Heart left ventricle (tissue), 16 donors: ENCODE measurements around the gene BAIAP2. TPM values are rescaled to one million over a fixed set of nuclear protein-coding genes. Genes with fewer than 3 reads are reported as not detected.

Source experiments
- ATAC-seq, 4 donors: fragments of 200-7000 bp; cut with Tn5 transposase; one replicate each; pipeline ENCODE4 v1.9.1; 2020 to 2022; ENCODE audit warnings: moderate library complexity in 4 of 4, mild to moderate bottlenecking in 3 of 4, moderate number of reproducible peaks in 1 of 4
- DNase-seq, 5 donors: peaks; one replicate each; pipeline ENCODE4 v3.0.0-alpha.2; 2020
- H3K27ac ChIP-seq, 12 donors: fragments of 200-600 bp; sonication (generic) in 4 of 12; one replicate each; pipeline versions ENCODE4 v1.5.0 to v1.8.0; 2016 to 2022; ENCODE audit warnings: mild to moderate bottlenecking in 2 of 12
- H3K27me3 ChIP-seq, 9 donors: fragments of 200-600 bp; sonication (generic) in 2 of 9; one replicate each; pipeline versions ENCODE4 v1.5.1 to v1.8.0; 2016 to 2022; ENCODE audit warnings: mild to moderate bottlenecking in 3 of 9
- H3K36me3 ChIP-seq, 9 donors: fragments of 200-600 bp; sonication (generic) in 2 of 9; one replicate each; pipeline versions ENCODE4 v1.5.0 to v1.8.0; 2018 to 2022; ENCODE audit warnings: mild to moderate bottlenecking in 2 of 9
- H3K4me1 ChIP-seq, 12 donors: fragments of 200-600 bp; sonication (generic) in 4 of 12; one replicate each; pipeline versions ENCODE4 v1.5.0 to v1.8.0; 2016 to 2022; ENCODE audit warnings: mild to moderate bottlenecking in 3 of 12
- H3K4me3 ChIP-seq, 12 donors: fragments of 200-600 bp; sonication (generic) in 4 of 12; one replicate each; pipeline versions ENCODE4 v1.5.0 to v1.8.0; 2017 to 2022; ENCODE audit warnings: mild to moderate bottlenecking in 9 of 12, moderate library complexity in 4 of 12
- H3K9me3 ChIP-seq, 12 donors: fragments of 200-600 bp; sonication (generic) in 4 of 12; one replicate each; pipeline versions ENCODE4 v1.5.0 to v1.8.0; 2016 to 2022; ENCODE audit warnings: mild to moderate bottlenecking in 1 of 12
- CTCF ChIP-seq, 12 donors: fragments of 200-600 bp; sonication (generic) in 4 of 12; IDR thresholded peaks; one replicate each; pipeline versions ENCODE4 v1.5.0 to v1.8.0; 2018 to 2022; ENCODE audit warnings: antibody characterized with exemption in 12 of 12, mild to moderate bottlenecking in 5 of 12
- POLR2A ChIP-seq, 2 donors: fragments of 450-650 bp; IDR thresholded peaks; one replicate each; pipeline ENCODE4 v1.6.1; 2017; ENCODE audit warnings: antibody characterized with exemption in 2 of 2, mild to moderate bottlenecking in 2 of 2, moderate library complexity in 2 of 2
- WGBS, 4 donors: extraction: QIAGEN DNeasy Blood & Tissue Kit in 2 of 4; methylation state at CpG; one replicate each; pipeline versions ENCODE4 v1.1.5 to v1.1.7; 2013 to 2018; 5-methylcytosine and 5-hydroxymethylcytosine counted together
- intact Hi-C, 10 donors: fragments of 100-400 bp; cut with DNase I; formaldehyde crosslinking; loops; one replicate each; pipeline versions ENCODE4 v1.11.1 to v1.14.2; 2022
- polyA plus RNA-seq, 2 donors: library from polyadenylated mRNA; stranded (reverse); fragments of 200-250 nt; gene quantifications; one replicate each; pipeline ENCODE4 v1.2.3, GENCODE V29; 2013
- total RNA-seq, 9 donors: library from RNA; depleted of rRNA in 2 of 9; stranded (reverse); fragments of >200 nt in 2 of 9; fragmentation: NEBNext Ultra II Directional in 3 of 9; extraction: Animal tissue kit (Norgen Biotek cat#: 25700) in 3 of 9; gene quantifications; one replicate each; pipeline versions ENCODE4 v1.1.0 to v1.2.4, GENCODE V29; 2016 to 2023
- donor health status: ischemic (EF 13 %, LVEDD 7.1; RV severe dilation, severe dysfunction).
- donor health status: healthy with polysubstance abuse.
- donor health status: DM: no; HTN: yes; CAD: no.
- donor health status: DM: no; HTN: no; CAD: no.
- donor health status: ischemic (EF 25% LVEDD 6.9; RV normal size, moderate dysfunction).
- donor health status: ischemic (EF 25% LVEDD 5.7; RV mildly dilated, moderate dysfunction).
- donor health status: healthy.
- donor health status: DM: yes; HTN: yes; CAD: no.
- donor health status: ischemic (EF 35%, LVEDD 5.7; RV mildly dilated, moderate dysfunction).
- donor health status: nonischemic (EF 11% LVEDD 7.7; RV severe dilation, severe dysfunction).
- donor health status: DM: yes; HTN: yes; CAD: no.
- donor health status: PGD.
- donor health status: ischemic (EF 29% LVEDD 5.4; RV normal size, mild dysfunction).
- donor health status: nonischemic (EF 23%, LVEDD 6.1; RV moderate dilation, normal function).

Gene BAIAP2
- total and polyA plus RNA-seq, 11 donors: 8.9 to 30.2 (median 18.5) TPM

- intact Hi-C loops: loop anchor here in 3 of 10 donors (5.0 kb wide), 1 partner anchor 114 kb away; no protein-coding TSS in a partner anchor
Observed at GRCh38 chr17:80987941-80988461, 47.0 kb upstream of the BAIAP2 start.

GRCh38 chr17:80989586-80989913 is 45.4 kb upstream of the BAIAP2 start:
- ATAC-seq (no peak), DNase-seq (no peak)
- TF ChIP-seq CTCF (IDR thresholded peaks at IDR 0.05) (no peak), POLR2A (IDR thresholded peaks at IDR 0.05) (no peak)
- intact Hi-C loops: loop anchor here in 4 of 10 donors (1.0 to 5.0 kb wide), 2 partner anchors 112 to 113 kb away; no protein-coding TSS in a partner anchor
- Histone ChIP-seq H3K9me3 (no peaks in the 10 kb centered on the region), H3K4me3 (peak overlapping the region in 3 of 12 donors; percentile 15 to 36 (median 19)), H3K27ac (no peak overlapping the region), H3K27me3 (peaks cover 0 to 7% (median 0%) of the 10 kb centered on the region in 9 donors), H3K4me1 (peaks cover 0 to 43% (median 28%) of the 10 kb centered on the region in 12 donors), H3K36me3 (no peaks in the 10 kb centered on the region)
- 70 to 82% (median 79%) methylated on average over 10 to 11 of the region's 11 CpGs for WGBS, 4 donors

More at GRCh38 chr17:80987941-80988461, 47.0 kb upstream of the BAIAP2 start:
- DNase-seq (peak in 2 of 5 donors; percentile 7 to 41), ATAC-seq (peak in 3 of 4 donors; percentile 4 to 35 (median 19))
- H3K27me3 ChIP-seq: peaks cover 0 to 7% (median 0%) of the 10 kb centered on the region in 9 donors
- H3K36me3 ChIP-seq: no peaks in the 10 kb centered on the region
- H3K4me1 ChIP-seq: peaks cover 0 to 29% (median 17%) of the 10 kb centered on the region in 12 donors
- H3K4me3 ChIP-seq: no peak overlapping the region
- TF ChIP-seq CTCF (IDR thresholded peaks at IDR 0.05): no peak
- TF ChIP-seq POLR2A (IDR thresholded peaks at IDR 0.05): no peak
- no peaks in the 10 kb centered on the region for H3K9me3 ChIP-seq
- WGBS, 4 donors: 47 to 70% (median 68%) methylated on average over 5 to 16 of the region's 16 CpGs
- H3K27ac ChIP-seq: peak overlapping the region in 4 of 12 donors; percentile 10 to 49 (median 47)

GRCh38 chr17:80990921-80991644 is 43.9 kb upstream of the BAIAP2 start:
- peak overlapping the region; percentile 68 to 100 (median 96) for H3K4me3 ChIP-seq
- intact Hi-C loops: loop anchor here in 5 of 10 donors (1.0 to 5.0 kb wide), 6 partner anchors 41 to 251 kb away; no protein-coding TSS in a partner anchor
- peaks cover 0 to 14% (median 12%) of the 10 kb centered on the region in 9 donors for H3K36me3 ChIP-seq
- DNase-seq: peak in 1 of 5 donors; percentile 17
- ATAC-seq: no peak
- no peak for TF ChIP-seq CTCF (IDR thresholded peaks at IDR 0.05)
- TF ChIP-seq POLR2A (IDR thresholded peaks at IDR 0.05): no peak
- peaks cover 0 to 40% (median 27%) of the 10 kb centered on the region in 12 donors for H3K4me1 ChIP-seq
- peak overlapping the region in 9 of 12 donors; percentile 6 to 86 (median 73) for H3K27ac ChIP-seq
- WGBS, 4 donors: 41 to 49% (median 46%) methylated on average over 22 of the region's 22 CpGs
- peaks cover 0 to 7% (median 0%) of the 10 kb centered on the region in 9 donors for H3K27me3 ChIP-seq
- no peaks in the 10 kb centered on the region for H3K9me3 ChIP-seq

- H3K27me3 ChIP-seq: peaks cover 0 to 7% (median 0%) of the 10 kb centered on the region in 9 donors
- peak within 1 kb of the TSS; percentile 68 to 100 (median 96) for H3K4me3 ChIP-seq
- H3K9me3 ChIP-seq: no peaks in the 10 kb centered on the region
- TF ChIP-seq POLR2A (IDR thresholded peaks at IDR 0.05) (peak in 1 of 2 donors; percentile 48), CTCF (IDR thresholded peaks at IDR 0.05) (peak in 7 of 12 donors; percentile 28 to 48 (median 36))
- H3K27ac ChIP-seq: peak within 1 kb of the TSS in 11 of 12 donors; percentile 41 to 86 (median 64)
- WGBS, 4 donors: 0 to 1% (median 1%) methylated on average over 39 to 66 of the region's 66 CpGs
- DNase-seq: peak; percentile 80 to 90 (median 87)
- peak in 3 of 4 donors; percentile 50 to 69 (median 69) for ATAC-seq
- peaks cover 0 to 40% (median 27%) of the 10 kb centered on the region in 12 donors for H3K4me1 ChIP-seq
- H3K36me3 ChIP-seq: peaks cover 0 to 19% (median 18%) of the 10 kb centered on the region in 9 donors
- intact Hi-C loops: loop anchor here in 5 of 10 donors (2.0 to 5.0 kb wide), 5 partner anchors 41 to 251 kb away; no protein-coding TSS in a partner anchor
Observed at GRCh38 chr17:80991645-80992076, 43.3 kb upstream of the BAIAP2 start, which contains the start of gene CHMP6. Gene CHMP6 (plus strand): TSS chr17:80991841. CDS start chr17:80991919, 78 bp downstream.
